Embryonic facial prominence (tissue), 1 donor: ENCODE measurements around the gene RNASE4.
A peak's percentile ranks its signal among the peaks of the same experiment; 100 is the strongest.

Experiments
- DNase-seq: peaks from one replicate; pipeline ENCODE4 v3.0.0-alpha.2; 2016; ENCODE audit errors: extremely low spot score

Gene RNASE4

DNA sequence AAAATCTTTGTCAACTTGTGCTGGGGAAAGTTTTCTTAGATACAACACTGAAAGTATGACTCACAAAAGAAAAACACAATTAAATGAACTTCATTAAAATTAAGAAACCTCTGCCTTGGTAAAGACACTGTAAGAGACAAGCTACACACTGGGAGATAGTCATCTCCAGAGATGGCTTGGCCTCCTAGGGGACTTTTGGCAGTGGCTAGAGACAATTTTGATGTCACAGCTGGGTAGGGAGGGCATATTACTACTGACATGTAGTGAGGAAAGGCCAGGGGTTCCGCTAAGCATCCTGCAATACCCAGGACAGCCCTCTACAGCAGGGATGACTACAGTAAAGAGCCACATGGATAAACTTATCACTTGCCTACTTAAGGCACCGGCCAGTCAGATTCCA, 8.7 kb upstream of the RNASE4 start:
- no peak for DNase-seq

DNA sequence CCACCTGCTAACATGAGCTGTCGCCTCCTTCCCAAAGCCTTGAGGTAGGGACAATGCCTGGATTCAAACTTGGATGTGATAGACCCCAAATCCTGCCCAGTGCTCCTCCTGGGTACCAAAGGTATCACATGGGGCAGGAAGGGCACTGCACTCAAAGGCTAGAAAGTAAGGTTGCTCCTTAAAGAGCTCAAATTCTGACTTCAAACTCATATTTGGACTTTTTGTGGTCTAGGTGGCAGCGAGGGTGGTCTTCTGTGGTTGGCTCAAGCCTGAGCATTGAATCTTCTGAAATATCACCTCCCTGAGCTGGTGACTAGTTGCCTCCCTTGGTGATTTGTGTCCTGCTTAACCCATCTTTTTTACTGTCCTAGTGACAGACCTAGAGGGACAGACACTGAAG, 8.3 kb upstream of the RNASE4 start:
- no peak for DNase-seq

DNA sequence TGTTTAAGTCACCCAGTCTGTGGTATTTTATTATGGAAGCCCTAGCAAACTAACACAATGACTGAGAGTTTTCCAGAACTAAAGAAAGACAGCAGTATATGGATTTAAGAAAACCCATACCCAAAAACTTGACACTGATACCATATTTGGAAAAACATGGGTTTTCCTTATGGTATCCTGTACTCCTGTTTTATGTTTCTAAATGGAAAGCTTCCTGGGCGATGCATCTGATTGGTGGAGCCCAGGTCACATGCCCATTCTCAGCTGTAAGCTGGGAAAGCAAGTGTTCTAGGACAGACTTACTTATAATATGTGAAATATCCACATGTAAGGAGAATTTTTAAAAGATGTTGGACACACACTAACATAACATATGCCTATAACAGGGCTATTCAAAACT, 4.5 kb upstream of the RNASE4 start:
- DNase-seq, result no peak

DNA sequence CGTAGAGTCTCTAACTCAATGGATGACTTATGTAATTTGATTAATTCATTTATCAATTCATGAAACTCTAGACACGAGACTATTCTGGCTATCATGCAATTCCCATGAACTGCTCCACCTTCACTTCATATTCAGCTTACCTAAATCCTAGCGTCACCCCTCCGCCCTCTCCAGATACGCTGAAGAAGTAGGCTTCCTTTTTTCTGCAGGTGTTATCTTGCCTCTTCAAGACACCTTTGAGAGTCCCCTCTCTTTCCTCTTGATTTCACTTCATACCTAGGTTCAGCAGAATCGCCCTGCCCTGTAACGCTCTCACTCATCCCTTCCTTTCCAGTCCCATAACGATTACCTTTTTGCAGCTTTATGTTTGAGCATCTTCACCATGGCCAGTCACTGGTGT, 4.0 kb upstream of the RNASE4 start:
- DNase-seq, result no peak

DNA sequence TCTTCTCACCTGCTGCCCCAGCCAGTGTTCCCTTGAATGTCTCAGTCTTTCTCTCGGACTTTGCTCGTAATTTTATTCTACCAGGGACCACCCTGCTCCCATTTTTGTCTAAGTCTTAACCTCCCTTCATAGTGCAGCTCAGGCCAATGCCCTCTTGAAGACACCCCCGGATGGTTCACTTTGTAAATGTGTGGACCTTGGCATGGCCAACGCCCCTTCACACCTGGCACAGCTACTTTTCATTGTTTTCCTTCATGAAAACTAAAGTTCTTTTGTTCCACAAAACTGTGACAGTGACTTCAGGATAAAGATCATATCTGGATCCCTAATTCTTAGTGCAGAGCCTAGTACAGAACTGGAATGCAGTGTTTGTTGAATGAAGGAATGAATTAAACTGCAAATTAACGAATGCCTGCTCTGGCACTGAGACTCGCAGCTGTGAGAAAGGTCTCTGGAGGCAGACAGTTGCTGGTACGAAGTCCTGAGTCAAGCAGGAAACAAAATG, 3.5 kb upstream of the RNASE4 start:
- DNase-seq, result no peak

DNA sequence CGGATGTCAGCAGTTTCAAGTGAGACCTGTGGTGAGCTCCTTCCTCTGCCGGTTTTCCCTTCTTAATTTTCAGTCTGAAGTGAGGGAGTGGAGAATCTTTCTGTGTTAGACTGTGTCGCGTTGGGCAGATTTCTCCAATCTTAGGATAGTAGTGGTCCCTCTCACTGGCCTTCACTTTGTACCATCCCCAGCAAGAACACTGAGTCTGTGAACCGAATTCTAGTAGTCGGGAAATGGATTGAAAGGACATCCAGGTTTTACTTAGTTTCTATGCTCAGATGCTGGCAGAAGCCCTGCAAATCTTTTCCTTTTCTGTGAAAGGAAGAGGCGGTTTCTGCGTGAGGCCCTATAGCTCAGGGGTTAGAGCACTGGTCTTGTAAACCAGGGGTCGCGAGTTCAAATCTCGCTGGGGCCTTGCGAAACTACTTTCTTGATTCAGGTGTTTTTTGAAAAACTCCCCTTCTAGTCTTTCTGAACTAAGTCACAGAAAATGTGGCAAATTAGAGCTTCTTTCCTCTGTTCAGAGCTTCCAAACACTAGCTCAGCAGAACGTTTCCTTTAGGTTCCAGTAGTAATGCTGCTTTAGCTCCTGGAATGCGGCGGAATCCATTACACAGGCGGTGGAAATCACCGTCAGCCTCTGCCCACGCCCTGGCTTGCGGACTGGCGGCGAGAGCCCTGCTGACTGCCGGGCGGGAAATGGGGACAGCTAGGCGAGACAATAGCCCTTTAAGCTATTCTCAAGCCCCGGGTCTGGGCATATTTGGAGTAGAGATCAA, 2.8 kb upstream of the RNASE4 start:
- DNase-seq, result peak; percentile 81

DNA sequence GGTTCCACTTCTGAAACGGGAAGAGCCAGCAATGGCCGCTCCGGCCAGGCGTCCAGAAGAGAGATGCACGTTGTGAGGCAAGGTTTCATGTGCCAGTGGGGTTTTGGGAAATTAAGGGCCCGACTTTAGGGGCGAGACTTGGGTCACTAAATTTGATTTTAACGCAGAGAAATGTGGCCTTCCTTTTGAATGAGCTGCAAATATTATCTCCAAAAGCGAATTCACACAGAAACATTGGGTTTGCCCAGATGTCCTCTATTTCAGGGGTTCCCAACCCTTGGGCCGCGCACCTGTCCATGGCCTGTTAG, 2.3 kb upstream of the RNASE4 start:
- no peak for DNase-seq

DNA sequence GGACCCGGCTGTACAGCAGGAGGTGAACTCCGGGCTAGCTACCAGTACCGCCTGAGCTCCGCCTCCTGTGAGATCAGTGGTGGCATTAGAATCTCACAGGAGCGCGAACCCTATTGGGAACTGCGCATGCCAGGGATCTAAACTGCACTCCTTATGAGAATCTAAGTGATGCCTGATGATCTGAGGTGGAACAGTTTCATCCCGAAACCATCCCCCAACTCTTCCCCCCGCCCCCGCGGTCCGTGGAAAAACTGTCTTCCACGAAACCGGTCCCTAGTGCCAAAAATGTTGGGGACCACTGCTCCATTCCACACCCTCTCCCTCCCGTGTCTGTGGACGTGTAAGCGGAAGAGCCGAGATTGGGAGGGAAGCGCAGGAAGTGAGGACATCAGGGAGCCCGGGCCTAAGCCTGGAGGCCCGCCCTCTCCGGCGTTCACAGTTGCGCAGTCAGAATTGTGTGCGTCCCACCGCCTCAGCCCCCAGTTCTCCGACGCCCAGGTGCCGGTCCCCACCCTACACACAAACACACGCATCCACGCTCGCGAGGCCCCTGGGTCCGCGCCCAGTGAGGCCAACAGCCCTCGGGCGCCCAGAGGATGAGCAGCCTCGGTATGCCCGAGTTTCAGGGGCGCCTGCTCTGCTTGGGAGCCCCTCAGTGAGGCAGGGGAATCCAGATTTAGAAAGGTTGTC, 1.8 kb upstream of the RNASE4 start:
- DNase-seq, result peak; percentile 96

DNA sequence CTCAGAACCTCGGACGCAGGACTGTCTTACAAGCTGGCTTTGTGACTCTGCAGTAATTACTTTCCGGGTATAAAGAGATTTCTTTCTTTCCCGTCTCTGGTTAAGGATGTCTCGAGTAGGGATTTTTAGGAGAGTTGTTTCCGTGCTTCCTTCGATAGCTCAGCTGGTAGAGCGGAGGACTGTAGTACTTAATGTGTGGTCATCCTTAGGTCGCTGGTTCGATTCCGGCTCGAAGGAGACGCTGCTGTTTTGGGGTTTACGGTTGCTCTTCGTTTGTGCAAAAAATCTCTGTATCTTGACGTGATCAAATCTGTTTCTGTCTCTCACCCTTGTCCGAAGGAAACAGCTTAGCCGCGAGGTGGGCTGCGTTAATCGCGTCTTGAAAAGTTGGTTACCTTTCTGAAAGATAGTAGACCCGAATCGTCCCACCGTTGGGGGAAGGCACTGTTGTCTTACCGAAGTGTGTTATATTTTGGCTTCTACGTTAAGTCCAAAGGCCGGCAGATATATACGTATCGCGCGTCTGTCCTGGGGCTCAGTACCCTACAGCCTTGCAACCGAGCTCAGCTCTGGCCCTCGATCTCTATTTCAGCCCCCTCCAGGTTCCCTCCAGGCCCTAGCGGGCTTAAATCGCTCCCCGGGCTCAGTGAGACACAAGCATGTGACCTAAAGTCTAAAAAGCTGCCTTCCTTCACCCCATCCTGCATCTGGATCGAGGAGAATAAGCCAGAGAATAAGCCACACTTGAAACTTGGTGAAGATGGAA, 1.1 kb upstream of the RNASE4 start:
- peak; percentile 83 for DNase-seq

DNA sequence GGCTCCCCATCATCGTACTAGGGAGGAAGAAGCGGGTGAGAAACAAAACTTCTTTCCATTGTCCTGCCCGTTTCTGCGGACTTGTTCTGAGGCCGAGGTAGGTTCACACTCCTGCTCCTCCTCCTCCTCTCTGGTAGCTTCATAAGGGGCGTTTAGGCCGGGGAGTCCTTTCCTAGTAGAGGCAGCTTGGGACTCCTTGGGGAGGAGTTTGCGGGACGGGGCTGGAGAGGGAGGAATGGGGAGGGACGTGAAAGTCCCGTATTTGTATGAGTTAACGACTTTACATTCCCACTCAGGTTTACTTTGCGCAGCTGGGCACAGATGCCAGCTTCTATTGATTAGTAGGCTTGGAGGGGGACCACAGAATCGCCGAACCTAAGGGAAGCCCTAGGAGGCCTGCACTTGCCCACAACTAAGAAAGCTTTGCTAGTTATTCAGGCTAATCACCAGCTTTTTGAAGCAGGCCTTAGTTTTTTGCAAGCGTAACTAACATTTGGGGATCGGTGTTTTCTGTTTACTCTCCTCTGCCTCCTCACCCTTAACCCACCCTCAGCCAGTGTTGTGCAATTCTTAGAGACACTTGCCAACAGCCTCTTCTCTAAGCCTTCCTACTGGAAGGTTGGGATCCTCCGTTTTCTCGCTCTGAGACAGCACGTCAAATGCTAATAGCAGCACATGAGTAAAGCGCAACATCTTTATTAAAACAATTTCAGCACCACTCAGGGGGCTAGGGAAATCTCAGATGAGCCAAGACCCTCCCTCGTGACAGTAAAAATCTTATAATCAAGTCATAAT, 499 bp downstream of the RNASE4 start:
- peak; percentile 13 for DNase-seq

DNA sequence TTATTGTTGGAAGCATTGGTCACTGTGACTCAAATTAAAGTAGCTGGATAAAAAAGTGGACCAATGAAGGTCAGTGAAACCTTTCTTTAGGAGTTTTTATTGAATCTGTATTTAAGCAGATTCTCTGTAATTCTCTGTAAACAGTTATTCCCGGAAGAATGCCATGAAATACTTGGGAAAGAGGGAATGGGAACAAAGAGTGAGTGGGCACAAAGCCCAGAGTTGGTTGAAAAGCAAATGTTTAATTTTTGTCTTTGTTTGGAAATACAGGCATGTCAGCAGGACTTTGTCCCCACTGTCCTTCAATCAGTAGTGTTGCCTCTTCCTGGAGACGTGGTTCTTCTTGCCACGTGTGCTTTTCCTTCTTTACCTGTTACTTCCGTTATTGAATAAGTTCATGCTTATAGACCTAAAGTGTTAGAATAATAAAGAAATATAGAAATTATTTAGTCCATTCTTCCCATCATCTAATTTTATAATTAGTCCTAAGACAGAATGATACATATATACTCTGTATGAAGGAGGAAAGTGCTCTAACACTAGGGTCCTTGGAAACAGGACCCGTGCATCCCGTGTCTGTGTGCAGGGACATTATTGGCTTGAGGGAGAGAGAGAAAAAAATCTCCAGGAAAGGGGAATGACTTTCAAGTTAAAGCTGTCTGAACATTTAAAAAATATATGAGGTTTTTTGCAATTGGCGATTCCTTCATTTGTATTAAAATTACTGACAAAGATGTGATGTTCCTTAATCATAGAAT, 2.2 kb downstream of the RNASE4 start:
- no peak for DNase-seq

DNA sequence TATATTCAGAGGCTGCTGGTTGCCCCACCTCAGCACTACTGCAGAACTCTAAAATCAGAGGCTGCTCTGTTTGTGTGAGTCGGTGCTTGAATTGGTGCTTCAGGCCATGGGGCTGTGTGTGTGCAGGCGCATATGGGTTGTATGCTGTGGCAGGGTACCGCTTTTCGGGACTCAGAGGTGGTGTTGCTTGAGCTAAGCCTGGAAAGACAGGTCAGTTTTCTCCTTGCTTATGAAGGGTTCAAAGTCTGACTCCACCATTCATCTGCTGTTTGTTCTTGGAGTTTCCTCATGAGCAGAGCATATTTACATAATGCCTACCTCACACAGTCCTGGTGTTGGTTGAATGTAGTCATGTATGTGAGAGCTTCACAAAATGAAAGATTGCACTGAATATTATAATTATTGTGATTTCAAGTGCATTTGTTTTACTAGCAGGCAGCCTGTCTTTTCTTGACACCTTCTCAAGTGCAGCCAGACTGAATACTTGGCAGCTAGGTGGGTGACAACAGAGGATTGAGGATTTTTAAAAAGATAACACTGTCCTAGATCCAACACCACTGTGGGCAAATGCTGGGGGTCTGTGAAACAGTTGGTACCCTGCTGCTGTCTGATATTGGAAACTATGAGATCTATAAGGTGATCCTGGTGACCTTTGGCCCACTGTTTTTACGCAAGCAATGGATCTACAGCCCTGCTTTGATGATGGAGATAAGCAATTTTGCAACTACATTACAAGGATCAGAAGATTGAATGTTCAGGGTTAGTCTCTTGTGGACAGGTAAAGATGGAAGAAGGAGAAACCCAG, 3.2 kb downstream of the RNASE4 start:
- DNase-seq, result no peak

DNA sequence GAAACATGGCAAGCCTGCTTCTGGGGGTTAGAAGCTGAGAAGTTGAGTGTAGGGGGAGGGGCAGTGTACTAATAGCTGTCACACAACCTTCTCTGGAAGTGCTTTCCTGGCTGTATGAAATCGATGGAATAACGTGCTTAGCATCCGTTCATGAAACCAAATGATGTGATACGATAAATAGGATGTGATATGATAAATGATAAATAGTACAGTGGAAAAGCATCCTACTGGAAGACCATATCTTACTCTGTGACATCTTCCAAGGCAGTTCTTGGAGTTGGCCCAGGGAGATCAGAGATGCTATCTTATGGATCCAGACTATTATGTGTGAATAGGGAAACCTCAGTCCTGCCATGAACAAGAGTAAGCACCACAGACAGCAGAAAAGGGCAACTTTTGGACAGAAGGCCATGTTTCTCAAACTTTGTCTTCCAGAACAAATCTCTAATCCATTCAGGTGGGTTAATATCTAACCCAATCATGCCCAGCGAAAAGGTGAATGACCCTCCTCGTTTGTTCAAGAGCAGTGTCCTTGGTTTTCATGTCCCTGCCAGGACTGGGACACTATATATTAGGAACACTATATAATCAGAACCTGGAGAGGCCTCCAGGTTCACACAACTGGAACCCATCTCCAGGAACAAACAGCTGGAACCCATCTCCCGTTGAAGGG, 3.9 kb downstream of the RNASE4 start, which contains the start of gene ANG:
Gene ANG (plus strand): TSS at position 598 of the 673 bp plus-strand sequence. CDS start 4,801 bp downstream, outside the sequence.
- DNase-seq, result no peak

DNA sequence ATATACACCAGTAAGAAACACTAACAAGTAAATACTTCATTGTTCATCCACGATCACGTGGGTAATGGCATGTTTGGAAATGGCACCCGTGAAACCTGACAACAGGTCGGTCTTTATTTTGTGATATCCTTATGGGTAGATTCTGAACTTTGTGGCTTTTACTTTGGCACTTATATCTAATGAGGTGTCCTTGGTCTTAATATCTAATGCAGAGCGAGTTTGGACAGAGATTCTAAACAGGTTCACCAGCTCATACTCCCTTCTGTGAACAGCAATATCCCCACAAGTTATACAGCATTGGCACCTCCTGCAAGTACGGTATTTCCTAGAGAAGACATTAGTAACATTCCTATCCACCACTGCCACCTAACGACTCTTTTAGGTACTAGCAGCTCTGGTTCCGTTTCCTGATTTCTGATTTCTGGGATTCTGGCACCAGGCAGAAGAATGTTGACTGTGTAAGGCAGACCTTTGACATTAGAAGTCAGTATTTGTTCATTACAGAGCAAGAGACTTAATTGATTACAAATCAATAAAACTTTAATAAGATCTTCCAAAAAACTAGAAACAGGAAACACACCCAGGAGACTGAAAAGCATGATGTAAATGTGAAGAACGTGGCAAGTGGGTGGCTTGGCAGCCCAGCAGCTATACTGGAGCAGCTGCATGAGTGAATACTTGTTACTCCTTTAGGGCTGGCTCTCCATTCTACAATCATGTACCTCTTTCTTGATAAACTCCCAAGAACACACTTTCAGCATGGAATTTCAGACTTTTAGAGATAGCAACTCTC, 6.7 kb downstream of the RNASE4 start:
- DNase-seq, result peak; percentile 76

DNA sequence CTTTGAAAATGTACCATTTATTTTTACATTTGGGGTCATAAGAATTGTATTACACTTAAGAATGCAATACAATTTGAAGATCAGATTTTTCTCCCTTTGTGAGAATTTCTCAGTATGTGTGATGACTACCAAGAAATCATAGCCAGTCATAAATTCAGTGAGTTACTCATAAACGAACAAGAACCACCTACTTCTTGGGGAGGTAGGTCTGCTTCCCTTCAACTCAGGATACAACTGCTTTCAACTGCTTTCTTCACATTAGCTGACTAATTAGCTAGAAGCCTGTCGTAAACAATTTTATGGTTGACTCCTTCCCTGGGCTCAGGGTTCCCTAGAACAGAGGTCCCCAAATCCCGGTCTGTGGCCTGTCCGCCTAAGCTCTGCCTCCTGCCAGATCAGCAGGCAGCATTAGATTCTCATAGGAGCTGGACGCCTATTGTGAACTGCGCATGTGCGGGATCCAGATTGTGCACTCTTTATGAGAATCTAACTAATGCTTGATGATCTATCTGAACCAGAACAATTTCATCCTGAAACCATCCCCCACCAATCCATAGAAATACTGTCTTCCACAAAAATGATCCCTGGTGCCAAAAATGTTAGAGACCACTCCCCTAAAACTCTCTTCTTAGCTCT, 7.9 kb downstream of the RNASE4 start:
- no peak for DNase-seq

DNA sequence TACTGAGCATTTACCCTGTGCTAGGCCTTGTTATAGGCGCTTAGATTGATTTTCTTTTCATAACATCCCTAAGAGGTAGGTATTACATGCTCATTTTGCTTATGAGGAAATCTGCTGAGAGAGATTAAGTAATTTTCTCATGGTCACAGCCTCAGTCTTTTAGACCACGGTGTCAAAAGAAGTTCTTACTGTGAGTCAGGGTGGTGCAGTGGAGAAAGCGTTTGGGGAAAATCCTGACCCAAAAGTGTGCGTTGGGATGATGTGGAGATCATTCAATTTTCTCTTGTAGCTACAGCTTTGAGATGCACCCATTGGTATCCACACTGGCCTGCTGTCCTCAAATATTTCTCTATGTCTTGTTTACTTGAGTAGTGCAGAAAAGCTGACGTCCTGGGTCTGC, 12.4 kb downstream of the RNASE4 start:
- no peak for DNase-seq

DNA sequence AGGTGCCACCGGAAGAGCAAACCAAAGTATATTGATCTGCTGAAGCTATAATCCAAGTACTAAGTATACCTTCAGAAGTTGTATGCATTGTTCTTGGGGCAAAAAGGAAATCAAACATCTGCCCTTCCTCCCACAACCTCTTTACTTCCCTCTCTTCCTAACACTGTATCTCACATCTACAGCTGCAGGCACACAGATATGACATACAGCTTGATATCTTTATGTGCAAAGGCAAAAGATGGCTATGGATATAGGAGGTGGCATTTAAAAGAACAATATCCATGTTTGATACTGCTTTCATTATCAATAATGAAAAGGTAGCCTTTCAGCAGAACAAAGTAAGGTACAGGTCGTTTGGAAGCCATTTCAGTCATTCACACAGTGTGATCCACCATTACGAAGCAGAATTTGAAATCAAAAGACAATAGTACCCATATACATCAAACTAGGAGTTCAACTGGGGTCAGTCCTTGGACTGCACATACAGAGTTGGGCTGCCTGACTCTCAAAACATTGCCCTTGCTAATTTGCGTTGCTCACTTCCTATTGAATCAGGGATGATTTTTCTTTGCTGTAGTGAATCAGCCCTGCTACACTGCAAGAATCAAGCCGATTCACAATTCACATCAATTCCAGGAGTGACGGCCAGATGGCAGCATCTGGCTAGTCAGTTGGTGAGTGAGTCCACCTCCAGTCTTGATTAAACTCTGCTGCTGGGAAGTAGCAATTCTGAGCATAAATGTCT, 13.1 kb downstream of the RNASE4 start:
- DNase-seq, result no peak

DNA sequence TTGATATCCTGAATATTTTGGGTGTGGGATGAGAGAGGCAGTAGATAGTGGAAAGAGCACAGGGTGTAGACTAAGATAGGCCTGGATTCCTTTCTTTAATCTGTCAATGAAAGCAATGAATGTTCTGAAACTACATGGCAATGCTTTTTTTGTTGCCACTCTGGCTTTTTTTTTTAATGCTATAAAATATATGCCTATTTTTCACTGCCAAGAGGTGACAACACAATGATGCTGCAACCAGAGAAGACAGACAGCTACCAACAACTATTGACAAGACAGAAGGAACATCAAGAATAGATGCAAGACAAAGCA, 13.6 kb downstream of the RNASE4 start:
- DNase-seq, result no peak
